Endothelial cell of umbilical vein (primary cell): ENCODE results near the gene TMEM176A. TPM values are rescaled to one million over a fixed set of nuclear protein-coding genes. Genes with fewer than 3 reads are reported as not detected.

Experiments
- BruUV-seq: library from RNA; stranded (reverse); fragments of 400-500 nt; replicated peaks from 2 replicates; lab custom pipeline; 2021; lab: Mats Ljungman, UMichigan
- CTCF ChIA-PET: fragments of 300-600, 350-600 bp; sonication (Branson Sonifier 250); formaldehyde crosslinking; loops from one replicate; lab custom pipeline; 2021; ENCODE audit warnings: antibody characterized with exemption, inconsistent platforms; lab: Charles Lee
- POLR2A ChIA-PET: fragments of 300-600, 350-600 bp; sonication (Branson Sonifier 250); formaldehyde crosslinking; loops from one replicate; lab custom pipeline; 2021; ENCODE audit warnings: antibody characterized with exemption, inconsistent platforms; lab: Charles Lee
- DNase-seq: peaks from one replicate; pipeline ENCODE4 v3.0.0-alpha.2; 2011; ENCODE audit warnings: low read depth, low spot score
- FAIRE-seq: peaks from 2 replicates; lab custom pipeline; 2011; peaks lifted over from hg19 to GRCh38; lab: Jason Lieb, UNC
- H2AFZ ChIP-seq: 2 replicates; pipeline ENCODE4 v1.6.0; 2012; ENCODE audit warnings: low read depth, low read length, control low read depth, inconsistent platforms
- H3K27ac ChIP-seq: 2 replicates; pipeline ENCODE4 v1.5.1; 2011; ENCODE audit warnings: low read depth, mild to moderate bottlenecking, control low read depth, low read length, moderate library complexity; ENCODE audit not compliant: insufficient read depth
- H3K27me3 ChIP-seq, 2 experiments: 2 replicates each; pipeline versions ENCODE4 v1.6.0 to v1.6.1; 2011; ENCODE audit warnings: low read length in 2 of 2, mixed read lengths in 1 of 2; ENCODE audit not compliant: control insufficient read depth in 2 of 2, insufficient read depth in 2 of 2
- H3K36me3 ChIP-seq, 2 experiments: 2 replicates in 1 of 2; 3 replicates in 1 of 2; pipeline ENCODE4 v1.5.1; 2011; ENCODE audit warnings: low read length in 2 of 2, mild to moderate bottlenecking in 1 of 2, moderate library complexity in 1 of 2; ENCODE audit not compliant: control insufficient read depth in 2 of 2, insufficient read depth in 2 of 2; ENCODE audit errors: extremely low read depth in 1 of 2
- H3K4me1 ChIP-seq: 3 replicates; pipeline ENCODE4 v1.5.1; 2011; ENCODE audit warnings: mild to moderate bottlenecking, low read length; ENCODE audit not compliant: control insufficient read depth, insufficient read depth; ENCODE audit errors: extremely low read depth
- H3K4me2 ChIP-seq: 2 replicates; pipeline ENCODE4 v1.6.1; 2011; ENCODE audit warnings: low read length, control low read depth, mixed read lengths; ENCODE audit not compliant: insufficient read depth
- H3K4me3 ChIP-seq, 3 experiments: fragments of 200-600 bp in 1 of 3; sonication (generic), shearing (Covaris generic) in 1 of 3; replicated peaks in 1 of 3; 2 replicates each; pipeline ENCODE4 v1.5.1; 2011 to 2016; ENCODE audit warnings: control low read depth in 3 of 3, low read length in 3 of 3, mild to moderate bottlenecking in 2 of 3, inconsistent platforms in 1 of 3, low read depth in 1 of 3, moderate library complexity in 1 of 3; ENCODE audit not compliant: insufficient read depth in 1 of 3
- H3K79me2 ChIP-seq: 2 replicates; pipeline ENCODE4 v1.6.0; 2012; ENCODE audit warnings: low read length, inconsistent platforms; ENCODE audit not compliant: control insufficient read depth, insufficient read depth
- H3K9ac ChIP-seq: replicated peaks from 2 replicates; pipeline ENCODE3; 2011; ENCODE audit warnings: low read length, control low read depth; ENCODE audit not compliant: insufficient read depth; ENCODE audit errors: extremely low read depth
- H3K9me1 ChIP-seq: replicated peaks from 3 replicates; pipeline ENCODE4 v1.6.0; 2011; ENCODE audit warnings: mild to moderate bottlenecking, low read length; ENCODE audit not compliant: control insufficient read depth, insufficient read depth; ENCODE audit errors: extremely low read depth
- H3K9me3 ChIP-seq: replicated peaks from 2 replicates; pipeline ENCODE4 v1.5.1; 2012; ENCODE audit warnings: low read length, inconsistent platforms; ENCODE audit not compliant: control insufficient read depth, insufficient read depth
- H4K20me1 ChIP-seq: replicated peaks from 2 replicates; pipeline ENCODE3; 2011; ENCODE audit warnings: mild to moderate bottlenecking, low read length; ENCODE audit not compliant: control insufficient read depth, insufficient read depth; ENCODE audit errors: extremely low read depth
- CTCF ChIP-seq, 2 donors: IDR thresholded peaks; 1 replicate in 1 of 2; 2 replicates in 1 of 2; pipeline ENCODE4 v1.5.1; 2011; ENCODE audit warnings: low read length in 2 of 2, mild to moderate bottlenecking in 2 of 2, moderate library complexity in 2 of 2, control low read depth in 1 of 2, inconsistent platforms in 1 of 2, low read depth in 1 of 2; ENCODE audit not compliant: insufficient read depth in 1 of 2; ENCODE audit errors: extremely low read depth in 1 of 2
- EZH2 ChIP-seq: IDR thresholded peaks from 2 replicates; pipeline ENCODE4 v1.6.1; 2012; ENCODE audit warnings: borderline replicate concordance, low read depth, mild to moderate bottlenecking, moderate library complexity, low read length, inconsistent platforms; ENCODE audit not compliant: severe bottlenecking
- FOS ChIP-seq: IDR thresholded peaks from 2 replicates; pipeline ENCODE4 v1.6.1; 2011; ENCODE audit warnings: mild to moderate bottlenecking, low read length, moderate library complexity, borderline replicate concordance; ENCODE audit not compliant: insufficient read depth
- GATA2 ChIP-seq: IDR thresholded peaks from 2 replicates; pipeline ENCODE4 v1.7.0; 2011; ENCODE audit warnings: low read depth, mild to moderate bottlenecking, moderate library complexity, mixed read lengths, low read length; ENCODE audit not compliant: insufficient read length, insufficient read depth
- JUN ChIP-seq: IDR thresholded peaks from 2 replicates; pipeline ENCODE4 v1.6.1; 2011; ENCODE audit warnings: borderline replicate concordance, low read depth; ENCODE audit not compliant: insufficient read length, insufficient read depth
- MYC ChIP-seq: IDR thresholded peaks from one replicate; pipeline ENCODE4 v1.6.1; 2011; ENCODE audit warnings: mild to moderate bottlenecking, low read depth, low read length
- POLR2A ChIP-seq: IDR thresholded peaks from 2 replicates; pipeline ENCODE4 v1.6.1; 2012; ENCODE audit warnings: low read depth, mild to moderate bottlenecking, control low read depth, low read length
- POLR2AphosphoS5 ChIP-seq: IDR thresholded peaks from 2 replicates; pipeline ENCODE4 v1.6.1; 2012; ENCODE audit warnings: low read depth, mild to moderate bottlenecking, control low read depth, low read length, moderate library complexity; ENCODE audit not compliant: insufficient read depth
- dilution Hi-C: fragments of 300-500 bp; cut with MboI; formaldehyde crosslinking; loops from one replicate; pipeline ENCODE4 v1.15.0; 2019; ENCODE audit warnings: low sequenced_read_pairs; ENCODE audit not compliant: extremely low pct_ligation_motif_present
- intact Hi-C: fragments of 100-400 bp; cut with micrococcal nuclease; formaldehyde crosslinking; loops from one replicate; pipeline ENCODE4 v1.10.0; 2022
- polyA plus RNA-seq, 4 experiments: library from polyadenylated mRNA; depleted of rRNA in 3 of 4; stranded (reverse) in 3 of 4; unstranded in 1 of 4; fragments of >200 nt; gene quantifications; 2 replicates each; pipeline versions ENCODE4 v1.2.1 to v1.2.3, GENCODE V29; 2011 to 2012; ENCODE audit warnings: missing spikeins in 1 of 4
- total RNA-seq: library from RNA; stranded (reverse); gene quantifications from 2 replicates; pipeline ENCODE4 v1.2.3, GENCODE V29; 2021
- TF ChIP-seq, protein P1 (sequence below): IDR thresholded peaks from 2 replicates; pipeline ENCODE4 v1.6.1; 2011; ENCODE audit not compliant: insufficient read depth, insufficient read length

TMEM176A gene
- total and polyA plus RNA-seq, 2 donors (not counting 3 experiments of a cell fraction or from before 2014, with no cell fraction given): not detected

DNA sequence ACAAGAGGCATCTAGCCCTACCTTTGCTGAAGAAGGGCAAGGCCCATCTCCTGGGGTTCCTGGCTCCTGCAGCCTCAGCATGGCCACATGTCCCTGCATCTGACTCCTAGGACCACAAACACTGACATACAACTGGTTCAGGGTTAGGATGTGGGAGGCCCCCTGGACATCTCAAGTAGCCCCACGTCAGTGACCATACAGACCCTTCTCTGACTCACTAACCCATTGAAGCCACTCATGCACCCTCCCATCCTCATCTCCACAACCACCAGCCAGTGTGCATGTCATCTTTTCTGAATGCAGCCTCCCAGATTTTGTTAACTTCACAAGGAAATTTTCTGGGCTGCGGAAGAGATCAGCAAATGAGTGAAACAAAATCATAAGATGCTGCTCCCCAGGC lies 18.6 kb upstream of the TMEM176A start:
- dilution Hi-C loops (no loop called here), intact Hi-C loops (no loop called here)
- H3K9ac ChIP-seq: no peak overlapping the region
- TF ChIP-seq GATA2 (no peak), POLR2A (no peak), MYC (no peak), FOS (no peak), CTCF (IDR thresholded peaks at IDR 0.05; ENCODE audit: extremely low read depth in 1 of 2, insufficient read depth in 1 of 2, low read depth in 1 of 2, low read length in 2 of 2) (no peak), EZH2 (no peak), POLR2AphosphoS5 (no peak), JUN (no peak)
- TF ChIP-seq, protein P1, sequence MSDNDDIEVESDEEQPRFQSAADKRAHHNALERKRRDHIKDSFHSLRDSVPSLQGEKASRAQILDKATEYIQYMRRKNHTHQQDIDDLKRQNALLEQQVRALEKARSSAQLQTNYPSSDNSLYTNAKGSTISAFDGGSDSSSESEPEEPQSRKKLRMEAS: no peak
- H3K36me3 ChIP-seq: no peaks in the 10 kb centered on the region
- H3K4me1 ChIP-seq: no peaks in the 10 kb centered on the region
- DNase-seq (no peak), FAIRE-seq (no peak)
- no peak overlapping the region for H3K27ac ChIP-seq
- peaks cover 17 to 19% of the 10 kb centered on the region in 2 experiments for H3K27me3 ChIP-seq
- no peak overlapping the region for H3K4me3 ChIP-seq
- no peak overlapping the region for H2AFZ ChIP-seq
- no peaks in the 10 kb centered on the region for H4K20me1 ChIP-seq
- no TSS peak for BruUV-seq
- H3K9me3 ChIP-seq: no peaks in the 10 kb centered on the region
- no peaks in the 10 kb centered on the region for H3K9me1 ChIP-seq
- POLR2A ChIA-PET: no interaction called here
- H3K79me2 ChIP-seq: no peaks in the 10 kb centered on the region
- CTCF ChIA-PET: interaction anchor here (1.1 to 1.2 kb wide), 2 partner anchors 25 to 198 kb away, joined by 3 to 4 read pairs; no protein-coding TSS in a partner anchor
- no peak overlapping the region for H3K4me2 ChIP-seq
